ENCODE results near the gene CAPN14.

Gene CAPN14

GRCh38 chr2:31199206-31199605 lies 18.1 kb downstream of the CAPN14 start:
- no peaks in the 10 kb centered on the region for H3K9me3 ChIP-seq (ENCODE audit: control insufficient read depth in 2 of 2, low read length in 2 of 2)
- no peaks in the 10 kb centered on the region for H3K4me1 ChIP-seq (ENCODE audit: control insufficient read depth in 2 of 2, insufficient read depth in 2 of 2, low read length in 2 of 2)
- peaks cover 0 to 2% of the 10 kb centered on the region in 2 donors for H3K27me3 ChIP-seq (ENCODE audit: control insufficient read depth in 2 of 2, insufficient read depth in 2 of 2, low read length in 2 of 2)
- H3K9ac ChIP-seq (ENCODE audit: low read depth in 1 of 2, low read length in 2 of 2) = no peak overlapping the region
- H3K27ac ChIP-seq (ENCODE audit: low read depth in 2 of 2, low read length in 2 of 2) = no peak overlapping the region
- H3K36me3 ChIP-seq (ENCODE audit: control insufficient read depth in 2 of 2, insufficient read depth in 2 of 2, low read length in 2 of 2) = no peaks in the 10 kb centered on the region
- H3K4me3 ChIP-seq (ENCODE audit: low read length in 2 of 2) = no peak overlapping the region

GRCh38 chr2:31197669-31198068 lies 19.6 kb downstream of the CAPN14 start:
- H3K27ac ChIP-seq (ENCODE audit: low read depth in 2 of 2, low read length in 2 of 2) = no peak overlapping the region
- H3K27me3 ChIP-seq (ENCODE audit: control insufficient read depth in 2 of 2, insufficient read depth in 2 of 2, low read length in 2 of 2) = peaks cover 0 to 2% of the 10 kb centered on the region in 2 donors
- H3K4me1 ChIP-seq (ENCODE audit: control insufficient read depth in 2 of 2, insufficient read depth in 2 of 2, low read length in 2 of 2) = no peaks in the 10 kb centered on the region
- H3K4me3 ChIP-seq (ENCODE audit: low read length in 2 of 2) = no peak overlapping the region
- H3K9me3 ChIP-seq (ENCODE audit: control insufficient read depth in 2 of 2, low read length in 2 of 2) = no peaks in the 10 kb centered on the region
- H3K9ac ChIP-seq (ENCODE audit: low read depth in 1 of 2, low read length in 2 of 2) = no peak overlapping the region
- H3K36me3 ChIP-seq (ENCODE audit: control insufficient read depth in 2 of 2, insufficient read depth in 2 of 2, low read length in 2 of 2) = no peaks in the 10 kb centered on the region

GRCh38 chr2:31197166-31197565 lies 20.1 kb downstream of the CAPN14 start:
- Histone ChIP-seq H3K4me3 (ENCODE audit: low read length in 2 of 2) (no peak overlapping the region), H3K27me3 (ENCODE audit: control insufficient read depth in 2 of 2, insufficient read depth in 2 of 2, low read length in 2 of 2) (peaks cover 0 to 2% of the 10 kb centered on the region in 2 donors), H3K4me1 (ENCODE audit: control insufficient read depth in 2 of 2, insufficient read depth in 2 of 2, low read length in 2 of 2) (no peaks in the 10 kb centered on the region), H3K9ac (ENCODE audit: low read depth in 1 of 2, low read length in 2 of 2) (no peak overlapping the region), H3K36me3 (ENCODE audit: control insufficient read depth in 2 of 2, insufficient read depth in 2 of 2, low read length in 2 of 2) (no peaks in the 10 kb centered on the region), H3K9me3 (ENCODE audit: control insufficient read depth in 2 of 2, low read length in 2 of 2) (no peaks in the 10 kb centered on the region), H3K27ac (ENCODE audit: low read depth in 2 of 2, low read length in 2 of 2) (no peak overlapping the region)

- Histone ChIP-seq H3K27ac (ENCODE audit: low read depth in 2 of 2, low read length in 2 of 2) (no peak overlapping the region), H3K9ac (ENCODE audit: low read depth in 1 of 2, low read length in 2 of 2) (no peak overlapping the region), H3K27me3 (ENCODE audit: control insufficient read depth in 2 of 2, insufficient read depth in 2 of 2, low read length in 2 of 2) (peaks cover 0 to 2% of the 10 kb centered on the region in 2 donors), H3K36me3 (ENCODE audit: control insufficient read depth in 2 of 2, insufficient read depth in 2 of 2, low read length in 2 of 2) (no peaks in the 10 kb centered on the region), H3K9me3 (ENCODE audit: control insufficient read depth in 2 of 2, low read length in 2 of 2) (no peaks in the 10 kb centered on the region), H3K4me3 (ENCODE audit: low read length in 2 of 2) (no peak overlapping the region), H3K4me1 (ENCODE audit: control insufficient read depth in 2 of 2, insufficient read depth in 2 of 2, low read length in 2 of 2) (no peaks in the 10 kb centered on the region)
These were observed 20.7 kb downstream of the CAPN14 start for GRCh38 chr2:31196622-31197021.

- H3K36me3 ChIP-seq (ENCODE audit: control insufficient read depth in 2 of 2, insufficient read depth in 2 of 2, low read length in 2 of 2) = no peaks in the 10 kb centered on the region
- no peaks in the 10 kb centered on the region for H3K9me3 ChIP-seq (ENCODE audit: control insufficient read depth in 2 of 2, low read length in 2 of 2)
- no peak overlapping the region for H3K9ac ChIP-seq (ENCODE audit: low read depth in 1 of 2, low read length in 2 of 2)
- H3K4me1 ChIP-seq (ENCODE audit: control insufficient read depth in 2 of 2, insufficient read depth in 2 of 2, low read length in 2 of 2) = no peaks in the 10 kb centered on the region
- H3K27me3 ChIP-seq (ENCODE audit: control insufficient read depth in 2 of 2, insufficient read depth in 2 of 2, low read length in 2 of 2) = no peaks in the 10 kb centered on the region
- no peak overlapping the region for H3K4me3 ChIP-seq (ENCODE audit: low read length in 2 of 2)
- no peak overlapping the region for H3K27ac ChIP-seq (ENCODE audit: low read depth in 2 of 2, low read length in 2 of 2)
These were observed 23.5 kb downstream of the CAPN14 start for GRCh38 chr2:31193806-31194205.

- Histone ChIP-seq H3K27me3 (ENCODE audit: control insufficient read depth in 2 of 2, insufficient read depth in 2 of 2, low read length in 2 of 2) (no peaks in the 10 kb centered on the region), H3K4me1 (ENCODE audit: control insufficient read depth in 2 of 2, insufficient read depth in 2 of 2, low read length in 2 of 2) (no peaks in the 10 kb centered on the region), H3K4me3 (ENCODE audit: low read length in 2 of 2) (no peak overlapping the region), H3K9me3 (ENCODE audit: control insufficient read depth in 2 of 2, low read length in 2 of 2) (no peaks in the 10 kb centered on the region), H3K27ac (ENCODE audit: low read depth in 2 of 2, low read length in 2 of 2) (no peak overlapping the region), H3K36me3 (ENCODE audit: control insufficient read depth in 2 of 2, insufficient read depth in 2 of 2, low read length in 2 of 2) (no peaks in the 10 kb centered on the region), H3K9ac (ENCODE audit: low read depth in 1 of 2, low read length in 2 of 2) (no peak overlapping the region)
These were observed 24.4 kb downstream of the CAPN14 start for GRCh38 chr2:31192851-31193392.

- Histone ChIP-seq H3K27me3 (ENCODE audit: control insufficient read depth in 2 of 2, insufficient read depth in 2 of 2, low read length in 2 of 2) (no peaks in the 10 kb centered on the region), H3K4me3 (ENCODE audit: low read length in 2 of 2) (no peak overlapping the region), H3K36me3 (ENCODE audit: control insufficient read depth in 2 of 2, insufficient read depth in 2 of 2, low read length in 2 of 2) (no peaks in the 10 kb centered on the region), H3K27ac (ENCODE audit: low read depth in 2 of 2, low read length in 2 of 2) (no peak overlapping the region), H3K9ac (ENCODE audit: low read depth in 1 of 2, low read length in 2 of 2) (no peak overlapping the region), H3K4me1 (ENCODE audit: control insufficient read depth in 2 of 2, insufficient read depth in 2 of 2, low read length in 2 of 2) (no peaks in the 10 kb centered on the region), H3K9me3 (ENCODE audit: control insufficient read depth in 2 of 2, low read length in 2 of 2) (no peaks in the 10 kb centered on the region)
These were observed 24.9 kb downstream of the CAPN14 start for GRCh38 chr2:31192396-31192795.

GRCh38 chr2:31191931-31192330 lies 25.4 kb downstream of the CAPN14 start:
- H3K4me1 ChIP-seq (ENCODE audit: control insufficient read depth in 2 of 2, insufficient read depth in 2 of 2, low read length in 2 of 2) = no peaks in the 10 kb centered on the region
- no peaks in the 10 kb centered on the region for H3K9me3 ChIP-seq (ENCODE audit: control insufficient read depth in 2 of 2, low read length in 2 of 2)
- no peak overlapping the region for H3K27ac ChIP-seq (ENCODE audit: low read depth in 2 of 2, low read length in 2 of 2)
- no peaks in the 10 kb centered on the region for H3K27me3 ChIP-seq (ENCODE audit: control insufficient read depth in 2 of 2, insufficient read depth in 2 of 2, low read length in 2 of 2)
- no peaks in the 10 kb centered on the region for H3K36me3 ChIP-seq (ENCODE audit: control insufficient read depth in 2 of 2, insufficient read depth in 2 of 2, low read length in 2 of 2)
- no peak overlapping the region for H3K4me3 ChIP-seq (ENCODE audit: low read length in 2 of 2)
- H3K9ac ChIP-seq (ENCODE audit: low read depth in 1 of 2, low read length in 2 of 2) = no peak overlapping the region

GRCh38 chr2:31190188-31190587 lies 27.1 kb downstream of the CAPN14 start:
- H3K4me3 ChIP-seq (ENCODE audit: low read length in 2 of 2) = no peak overlapping the region
- no peak overlapping the region for H3K9ac ChIP-seq (ENCODE audit: low read depth in 1 of 2, low read length in 2 of 2)
- no peaks in the 10 kb centered on the region for H3K9me3 ChIP-seq (ENCODE audit: control insufficient read depth in 2 of 2, low read length in 2 of 2)

GRCh38 chr2:31189141-31189540 lies 28.2 kb downstream of the CAPN14 start:
- Histone ChIP-seq H3K9ac (ENCODE audit: low read depth in 1 of 2, low read length in 2 of 2) (no peak overlapping the region), H3K4me3 (ENCODE audit: low read length in 2 of 2) (no peak overlapping the region), H3K36me3 (ENCODE audit: control insufficient read depth in 2 of 2, insufficient read depth in 2 of 2, low read length in 2 of 2) (no peaks in the 10 kb centered on the region), H3K9me3 (ENCODE audit: control insufficient read depth in 2 of 2, low read length in 2 of 2) (no peaks in the 10 kb centered on the region), H3K27ac (ENCODE audit: low read depth in 2 of 2, low read length in 2 of 2) (no peak overlapping the region), H3K27me3 (ENCODE audit: control insufficient read depth in 2 of 2, insufficient read depth in 2 of 2, low read length in 2 of 2) (no peaks in the 10 kb centered on the region), H3K4me1 (ENCODE audit: control insufficient read depth in 2 of 2, insufficient read depth in 2 of 2, low read length in 2 of 2) (no peaks in the 10 kb centered on the region)

More at GRCh38 chr2:31190188-31190587, 27.1 kb downstream of the CAPN14 start:
- Histone ChIP-seq H3K4me1 (ENCODE audit: control insufficient read depth in 2 of 2, insufficient read depth in 2 of 2, low read length in 2 of 2) (no peaks in the 10 kb centered on the region), H3K27me3 (ENCODE audit: control insufficient read depth in 2 of 2, insufficient read depth in 2 of 2, low read length in 2 of 2) (no peaks in the 10 kb centered on the region), H3K27ac (ENCODE audit: low read depth in 2 of 2, low read length in 2 of 2) (no peak overlapping the region), H3K36me3 (ENCODE audit: control insufficient read depth in 2 of 2, insufficient read depth in 2 of 2, low read length in 2 of 2) (no peaks in the 10 kb centered on the region)

GRCh38 chr2:31188131-31188530 lies 29.2 kb downstream of the CAPN14 start:
- no peaks in the 10 kb centered on the region for H3K4me1 ChIP-seq (ENCODE audit: control insufficient read depth in 2 of 2, insufficient read depth in 2 of 2, low read length in 2 of 2)
- no peak overlapping the region for H3K27ac ChIP-seq (ENCODE audit: low read depth in 2 of 2, low read length in 2 of 2)
- no peaks in the 10 kb centered on the region for H3K9me3 ChIP-seq (ENCODE audit: control insufficient read depth in 2 of 2, low read length in 2 of 2)
- H3K36me3 ChIP-seq (ENCODE audit: control insufficient read depth in 2 of 2, insufficient read depth in 2 of 2, low read length in 2 of 2) = no peaks in the 10 kb centered on the region
- no peak overlapping the region for H3K4me3 ChIP-seq (ENCODE audit: low read length in 2 of 2)
- no peaks in the 10 kb centered on the region for H3K27me3 ChIP-seq (ENCODE audit: control insufficient read depth in 2 of 2, insufficient read depth in 2 of 2, low read length in 2 of 2)
- H3K9ac ChIP-seq (ENCODE audit: low read depth in 1 of 2, low read length in 2 of 2) = no peak overlapping the region
